WTC11 (cell line): ENCODE data around the gene NOXO1.

ENCODE experiments used
- CREB1 ChIP-seq: sonication (generic); formaldehyde crosslinking; IDR thresholded peaks from 2 replicates; pipeline ENCODE4 v1.8.0; 2023; ENCODE audit warnings: mild to moderate bottlenecking, missing genetic modification reagents
- ELF4 ChIP-seq: sonication (generic); formaldehyde crosslinking; IDR thresholded peaks from 2 replicates; pipeline ENCODE4 v1.8.1; 2022; ENCODE audit warnings: low read depth, mild to moderate bottlenecking, moderate library complexity, missing genetic modification reagents
- FOXK1 ChIP-seq: sonication (generic); formaldehyde crosslinking; IDR thresholded peaks from 2 replicates; pipeline ENCODE4 v1.8.0; 2022; ENCODE audit warnings: mild to moderate bottlenecking, moderate library complexity, missing genetic modification reagents
- HMGXB4 ChIP-seq: sonication (generic); formaldehyde crosslinking; IDR thresholded peaks from 2 replicates; pipeline ENCODE4 v1.8.1; 2023; ENCODE audit warnings: mild to moderate bottlenecking, moderate library complexity, missing genetic modification reagents
- MAX ChIP-seq: sonication (generic); formaldehyde crosslinking; IDR thresholded peaks from 2 replicates; pipeline ENCODE4 v1.8.0; 2022; ENCODE audit warnings: mild to moderate bottlenecking, missing genetic modification reagents
- MXD4 ChIP-seq: fragments of 250-450 bp; sonication (Bioruptor Pico); IDR thresholded peaks from 2 replicates; pipeline ENCODE4 v1.8.0; 2021; ENCODE audit warnings: mild to moderate bottlenecking, moderate library complexity, borderline replicate concordance
- NR2C2 ChIP-seq: sonication (generic); formaldehyde crosslinking; IDR thresholded peaks from 2 replicates; pipeline ENCODE4 v1.8.0; 2022; ENCODE audit warnings: mild to moderate bottlenecking, missing genetic modification reagents
- PREB ChIP-seq: sonication (generic); formaldehyde crosslinking; IDR thresholded peaks from 2 replicates; pipeline ENCODE4 v1.8.1; 2022; ENCODE audit warnings: mild to moderate bottlenecking, missing genetic modification reagents, moderate library complexity, borderline replicate concordance
- PRRX2 ChIP-seq: fragments of 250-450 bp; sonication (Bioruptor Pico); IDR thresholded peaks from 2 replicates; pipeline ENCODE4 v1.8.0; 2021; ENCODE audit warnings: mild to moderate bottlenecking
- ZNF232 ChIP-seq: sonication (generic); formaldehyde crosslinking; IDR thresholded peaks from 2 replicates; pipeline ENCODE4 v1.8.0; 2022; ENCODE audit warnings: mild to moderate bottlenecking, missing genetic modification reagents
- TF ChIP-seq, protein P1 (sequence below): fragments of 200-600 bp; IDR thresholded peaks from 2 replicates; pipeline ENCODE4 v1.8.0; 2022; ENCODE audit warnings: antibody characterized with exemption
- TF ChIP-seq, protein P2 (sequence below): sonication (generic); formaldehyde crosslinking; IDR thresholded peaks from 2 replicates; pipeline ENCODE4 v1.8.1; 2022; ENCODE audit warnings: low read depth, missing genetic modification reagents, borderline replicate concordance
- TF ChIP-seq, protein P3 (sequence below): sonication (generic); formaldehyde crosslinking; conservative IDR thresholded peaks from 2 replicates; pipeline ENCODE4 v1.8.1; 2022; ENCODE audit warnings: mild to moderate bottlenecking, missing genetic modification reagents

GRCh38 chr16:2022723-2023091, 41.4 kb upstream of the NOXO1 start:
- TF ChIP-seq, protein P1, sequence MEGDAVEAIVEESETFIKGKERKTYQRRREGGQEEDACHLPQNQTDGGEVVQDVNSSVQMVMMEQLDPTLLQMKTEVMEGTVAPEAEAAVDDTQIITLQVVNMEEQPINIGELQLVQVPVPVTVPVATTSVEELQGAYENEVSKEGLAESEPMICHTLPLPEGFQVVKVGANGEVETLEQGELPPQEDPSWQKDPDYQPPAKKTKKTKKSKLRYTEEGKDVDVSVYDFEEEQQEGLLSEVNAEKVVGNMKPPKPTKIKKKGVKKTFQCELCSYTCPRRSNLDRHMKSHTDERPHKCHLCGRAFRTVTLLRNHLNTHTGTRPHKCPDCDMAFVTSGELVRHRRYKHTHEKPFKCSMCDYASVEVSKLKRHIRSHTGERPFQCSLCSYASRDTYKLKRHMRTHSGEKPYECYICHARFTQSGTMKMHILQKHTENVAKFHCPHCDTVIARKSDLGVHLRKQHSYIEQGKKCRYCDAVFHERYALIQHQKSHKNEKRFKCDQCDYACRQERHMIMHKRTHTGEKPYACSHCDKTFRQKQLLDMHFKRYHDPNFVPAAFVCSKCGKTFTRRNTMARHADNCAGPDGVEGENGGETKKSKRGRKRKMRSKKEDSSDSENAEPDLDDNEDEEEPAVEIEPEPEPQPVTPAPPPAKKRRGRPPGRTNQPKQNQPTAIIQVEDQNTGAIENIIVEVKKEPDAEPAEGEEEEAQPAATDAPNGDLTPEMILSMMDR: no peak
- no peak for TF ChIP-seq ELF4 (CRISPR knock-in tag)
- TF ChIP-seq HMGXB4: no peak
- no peak for TF ChIP-seq FOXK1
- TF ChIP-seq PREB (CRISPR knock-in tag): no peak
- TF ChIP-seq MXD4 (CRISPR knock-in tag): no peak
- TF ChIP-seq, protein P2, sequence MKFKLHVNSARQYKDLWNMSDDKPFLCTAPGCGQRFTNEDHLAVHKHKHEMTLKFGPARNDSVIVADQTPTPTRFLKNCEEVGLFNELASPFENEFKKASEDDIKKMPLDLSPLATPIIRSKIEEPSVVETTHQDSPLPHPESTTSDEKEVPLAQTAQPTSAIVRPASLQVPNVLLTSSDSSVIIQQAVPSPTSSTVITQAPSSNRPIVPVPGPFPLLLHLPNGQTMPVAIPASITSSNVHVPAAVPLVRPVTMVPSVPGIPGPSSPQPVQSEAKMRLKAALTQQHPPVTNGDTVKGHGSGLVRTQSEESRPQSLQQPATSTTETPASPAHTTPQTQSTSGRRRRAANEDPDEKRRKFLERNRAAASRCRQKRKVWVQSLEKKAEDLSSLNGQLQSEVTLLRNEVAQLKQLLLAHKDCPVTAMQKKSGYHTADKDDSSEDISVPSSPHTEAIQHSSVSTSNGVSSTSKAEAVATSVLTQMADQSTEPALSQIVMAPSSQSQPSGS: no peak
- TF ChIP-seq MAX (CRISPR knock-in tag): no peak
- no peak for TF ChIP-seq ZNF232 (CRISPR knock-in tag)
- no peak for TF ChIP-seq PRRX2 (CRISPR knock-in tag)
- TF ChIP-seq, protein P3, sequence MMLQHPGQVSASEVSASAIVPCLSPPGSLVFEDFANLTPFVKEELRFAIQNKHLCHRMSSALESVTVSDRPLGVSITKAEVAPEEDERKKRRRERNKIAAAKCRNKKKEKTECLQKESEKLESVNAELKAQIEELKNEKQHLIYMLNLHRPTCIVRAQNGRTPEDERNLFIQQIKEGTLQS (CRISPR knock-in tag): no peak
- no peak for TF ChIP-seq CREB1 (CRISPR knock-in tag)
- TF ChIP-seq NR2C2: no peak
